NCI-H1436 treated with DMSO at 0.1 percent for 48 hours (cell line): ENCODE results near the gene ING2.
"Not testable (repeated sequence)": the region's sequence is repeated elsewhere in the genome, so short reads cannot be mapped to it uniquely, and the experiment has no call there.

Source experiments
- DNase-seq: peaks from one replicate; lab custom pipeline; 2025; lab: John Stamatoyannopoulos, UW

Gene ING2

DNA sequence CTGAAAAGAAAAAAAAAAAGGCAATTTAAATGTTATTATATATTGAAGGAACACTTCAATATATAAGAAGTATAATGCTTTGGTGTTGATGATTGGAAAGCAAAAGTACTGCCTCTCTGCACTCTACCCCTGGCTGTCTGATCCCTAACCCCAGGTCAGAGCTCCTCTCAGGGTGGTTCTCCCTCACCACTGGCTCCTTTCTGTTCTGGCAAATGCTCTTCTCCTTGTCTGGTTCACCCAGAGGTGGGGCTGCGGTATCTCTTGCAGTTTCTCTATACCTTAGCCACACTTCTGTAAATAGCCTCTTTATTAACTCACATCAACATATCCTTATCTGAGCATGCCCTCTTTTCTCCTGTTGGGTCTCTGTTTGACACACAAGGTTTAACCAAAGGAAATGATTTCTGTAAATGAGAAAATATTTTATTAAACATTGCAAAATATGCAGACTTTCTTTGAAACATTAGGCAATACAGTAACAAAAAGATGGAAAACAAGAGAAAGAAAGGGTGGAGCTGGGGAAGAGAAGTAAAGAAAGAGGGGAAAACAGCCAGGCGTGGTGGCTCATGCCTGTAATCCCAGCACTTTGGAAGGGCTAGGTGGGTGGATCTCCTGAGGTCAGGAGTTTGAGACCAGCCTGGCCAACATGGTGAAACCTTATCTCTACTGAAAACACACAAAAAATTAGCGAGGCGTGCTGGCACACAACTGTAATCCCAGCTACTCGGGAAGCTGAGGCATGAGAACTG is 45.7 kb downstream of the ING2 start:
- DNase-seq: no peak

DNA sequence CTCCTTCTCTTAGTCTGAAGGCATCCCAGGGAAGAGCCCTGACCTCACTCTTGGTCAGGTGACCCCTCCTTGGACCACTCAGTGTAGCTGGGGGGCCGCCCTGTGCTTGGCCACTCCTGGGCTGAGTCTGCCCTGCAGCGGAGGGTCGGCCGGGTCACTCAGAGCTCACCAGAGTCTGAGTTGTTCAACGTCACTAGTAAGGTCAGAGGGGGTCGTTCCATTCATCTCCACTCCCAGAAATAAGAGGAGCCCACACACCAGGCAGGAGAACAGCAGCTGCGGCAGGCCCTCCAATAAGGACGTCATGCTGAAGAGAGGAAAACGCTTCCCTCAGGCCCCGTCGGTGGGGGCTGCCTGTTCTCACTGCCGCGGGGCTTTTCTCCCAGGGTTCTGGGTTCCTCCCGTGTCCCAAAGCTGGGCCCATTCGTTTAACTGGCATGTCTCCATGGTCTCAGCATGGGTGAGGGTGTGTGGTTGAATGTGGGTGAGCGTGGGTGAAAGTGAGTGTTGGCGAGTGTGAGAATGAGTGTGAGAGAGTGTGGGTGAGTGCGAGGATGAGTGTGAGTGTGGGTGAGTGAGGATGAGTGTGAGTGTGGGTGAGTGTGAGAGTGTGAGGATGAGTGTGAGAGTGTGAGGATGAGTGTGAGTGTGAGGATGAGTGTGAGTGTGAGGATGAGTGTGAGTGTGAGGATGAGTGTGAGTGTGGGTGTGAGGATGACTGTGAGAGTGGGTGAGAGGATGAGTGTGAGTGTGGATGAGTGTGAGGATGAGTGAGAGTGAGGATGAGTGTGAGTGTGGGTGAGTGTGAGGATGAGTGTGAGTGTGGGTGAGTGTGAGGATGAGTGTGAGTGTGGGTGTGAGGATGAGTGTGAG is 47.7 kb downstream of the ING2 start:
- no peak for DNase-seq

DNA sequence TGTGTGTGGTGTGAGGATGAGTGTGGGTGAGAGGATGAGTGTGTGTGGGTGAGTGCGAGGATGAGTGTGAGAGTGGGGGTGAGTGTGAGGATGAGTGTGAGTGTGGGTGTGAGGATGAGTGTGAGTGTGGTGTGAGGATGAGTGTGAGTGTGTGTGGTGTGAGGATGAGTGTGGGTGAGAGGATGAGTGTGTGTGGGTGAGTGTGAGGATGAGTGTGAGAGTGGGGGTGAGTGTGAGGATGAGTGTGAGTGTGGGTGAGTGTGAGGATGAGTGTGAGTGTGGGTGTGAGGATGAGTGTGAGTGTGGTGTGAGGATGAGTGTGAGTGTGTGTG is 48.3 kb downstream of the ING2 start:
- not testable (repeated sequence) for DNase-seq

DNA sequence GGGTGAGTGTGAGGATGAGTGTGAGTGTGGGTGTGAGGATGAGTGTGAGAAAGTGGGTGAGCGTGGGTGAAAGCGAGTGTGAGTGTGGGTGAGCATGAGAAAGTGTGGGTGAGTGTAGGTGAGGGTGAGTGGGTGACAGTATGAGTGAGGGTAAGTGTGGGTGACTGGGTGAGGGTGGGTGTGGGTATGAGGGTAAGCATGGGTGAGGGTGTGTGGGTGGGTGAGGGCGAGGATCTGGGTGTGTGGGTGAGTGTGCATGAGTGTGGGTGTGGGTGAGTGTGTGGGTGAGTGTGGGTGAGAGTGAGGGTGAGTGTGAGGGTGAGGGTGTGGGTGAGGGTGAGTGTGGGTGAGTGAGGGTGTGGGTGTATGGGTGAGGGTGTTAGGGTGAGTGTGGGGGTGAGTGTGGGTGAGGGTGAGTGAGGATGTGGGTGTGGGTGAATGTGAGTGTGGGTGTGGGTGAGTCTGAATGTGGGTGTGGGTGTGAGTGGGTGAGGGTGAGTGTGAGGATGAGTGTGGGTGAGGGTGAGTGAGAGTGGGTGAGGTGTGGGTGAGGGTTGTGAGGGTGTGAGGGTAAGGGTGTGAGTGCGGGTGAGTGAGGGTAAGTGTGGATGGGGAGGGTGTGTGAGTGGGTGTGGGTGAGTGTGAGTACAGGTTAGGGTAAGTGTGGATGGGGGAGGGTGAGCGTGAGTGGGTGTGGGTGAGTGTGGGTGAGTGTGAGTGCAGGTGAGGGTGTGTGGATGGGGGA is 48.9 kb downstream of the ING2 start:
- DNase-seq: no peak

DNA sequence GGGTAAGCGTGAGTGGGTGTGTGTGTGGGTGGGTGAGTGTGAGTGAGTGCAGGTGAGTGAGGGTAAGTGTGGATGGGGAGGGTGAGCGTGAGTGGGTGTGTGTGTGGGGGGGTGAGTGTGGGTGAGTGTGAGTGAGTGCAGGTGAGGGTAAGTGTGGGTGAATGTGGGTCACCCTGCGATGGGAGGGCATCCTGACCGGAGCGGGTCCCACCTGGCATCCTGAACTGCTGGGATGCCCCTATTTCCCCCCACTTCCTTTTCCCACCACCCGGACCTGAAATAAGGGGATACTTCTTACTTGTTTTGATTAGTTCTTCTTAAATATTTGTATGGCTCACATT is 49.5 kb downstream of the ING2 start:
- DNase-seq: no peak

DNA sequence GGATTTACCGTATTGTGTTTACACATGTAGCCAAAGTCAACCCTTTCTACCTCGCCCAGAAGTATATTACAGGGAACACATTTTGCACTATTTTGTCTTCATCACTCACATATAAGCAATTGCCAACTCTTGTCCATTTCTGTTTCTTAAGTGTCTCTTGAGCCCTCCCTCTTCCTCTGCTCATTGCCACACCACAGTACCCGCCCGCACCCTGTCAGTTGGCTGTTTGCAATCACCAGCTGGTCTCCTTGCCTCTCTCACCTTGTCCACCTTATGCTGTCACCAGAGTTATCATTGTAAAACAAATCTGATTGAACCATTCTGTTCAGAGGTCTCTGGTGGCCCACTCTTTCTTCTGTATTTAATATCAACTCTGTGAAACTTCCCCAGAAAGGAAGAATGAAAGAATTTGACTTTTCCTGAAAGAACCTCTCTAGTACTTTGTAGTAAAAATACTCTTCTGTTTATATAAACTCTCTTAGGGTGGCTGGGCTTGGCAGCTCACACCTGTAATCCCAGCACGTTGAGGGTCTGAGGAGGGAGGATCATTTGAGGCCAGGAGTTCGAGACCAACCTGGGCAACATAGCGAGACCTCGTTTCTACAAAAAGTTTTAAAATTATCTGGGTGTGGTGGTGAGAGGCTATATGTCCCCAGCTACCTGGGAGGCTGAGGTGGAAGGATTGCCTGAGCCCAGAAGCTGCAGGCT is 50.2 kb downstream of the ING2 start:
- DNase-seq: no peak

DNA sequence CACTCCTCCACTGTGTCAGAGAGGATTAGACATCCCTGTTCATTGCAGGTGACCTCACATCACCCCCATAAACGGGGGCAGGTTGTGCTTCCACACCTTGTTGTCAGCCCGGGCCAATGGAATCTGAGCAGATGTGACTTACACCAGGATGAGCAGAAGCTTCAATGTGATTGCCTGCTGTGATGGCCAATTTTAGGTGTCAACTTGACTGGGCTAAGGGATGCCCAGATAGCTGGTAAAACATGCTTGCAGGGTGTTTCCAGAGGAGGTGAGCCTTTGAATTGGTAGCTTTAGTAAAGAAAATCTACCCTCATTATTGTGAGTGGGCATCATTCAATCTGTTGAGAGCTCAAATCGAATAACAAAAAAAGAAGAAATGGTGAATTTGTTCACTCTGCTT is 52.1 kb downstream of the ING2 start:
- DNase-seq: no peak

DNA sequence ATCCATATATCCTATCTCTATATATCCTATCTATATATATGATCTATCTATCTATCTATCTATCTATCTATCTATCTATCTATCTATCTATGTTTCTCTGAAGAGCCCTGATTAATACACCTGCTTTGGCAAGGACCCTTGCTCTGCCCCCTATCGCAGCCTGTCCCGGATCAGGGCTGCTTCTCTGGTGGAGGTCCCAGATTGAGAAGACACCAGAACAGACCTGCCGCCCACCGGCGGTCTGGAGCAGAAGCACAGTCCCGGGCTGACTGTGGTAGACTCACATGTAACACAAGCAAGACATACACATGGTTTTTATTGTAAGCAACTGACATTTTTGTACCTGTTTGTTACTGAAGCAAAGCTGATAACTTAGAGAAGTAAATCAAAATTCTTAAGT is 52.8 kb downstream of the ING2 start:
- no peak for DNase-seq

DNA sequence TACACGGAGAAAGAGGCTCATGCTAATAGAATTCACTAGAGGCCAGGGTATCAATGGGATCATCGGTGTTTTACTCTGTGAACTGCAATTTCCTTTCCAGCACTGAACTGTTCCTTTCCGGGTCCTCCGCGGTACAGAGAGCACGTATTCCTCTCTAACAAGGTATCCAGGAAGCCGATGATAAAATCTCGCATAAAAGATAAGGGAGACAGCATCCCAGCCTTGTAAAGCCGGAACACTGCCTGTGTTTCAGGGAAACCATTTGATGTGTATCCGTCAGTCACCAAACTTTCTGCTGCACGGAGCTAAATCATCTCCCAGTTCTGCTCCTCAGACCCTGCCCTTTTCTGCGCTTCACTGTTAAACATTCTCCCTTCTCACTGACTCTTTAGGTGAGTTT is 54.0 kb downstream of the ING2 start:
- no peak for DNase-seq

DNA sequence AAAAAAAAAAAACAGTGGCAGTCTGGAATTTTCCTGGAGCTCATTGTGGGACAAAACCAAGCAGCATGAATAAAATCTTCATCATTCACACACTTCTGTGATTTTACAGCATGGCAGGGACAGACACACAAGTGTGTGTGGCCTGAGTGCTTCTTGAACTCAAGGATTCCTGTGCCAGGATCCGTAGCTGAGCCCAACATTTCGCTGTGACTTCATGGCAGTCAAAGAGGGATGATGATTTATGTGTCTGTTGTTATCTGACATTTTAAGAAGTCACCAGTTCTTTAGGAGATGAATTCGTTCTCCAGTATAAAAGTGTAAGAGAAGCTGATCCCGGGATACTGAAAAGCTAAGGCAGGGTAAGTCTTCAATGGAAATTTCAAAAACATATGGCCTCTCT is 57.0 kb downstream of the ING2 start:
- DNase-seq: no peak
